ENCODE results near the gene ARFRP1. TPM values are rescaled to one million over a fixed set of nuclear protein-coding genes. Genes with fewer than 3 reads are reported as not detected.

ARFRP1 gene
- total RNA-seq, 4 donors from 2014 or later, result 46.2 to 75.4 (median 56.2) TPM

DNA sequence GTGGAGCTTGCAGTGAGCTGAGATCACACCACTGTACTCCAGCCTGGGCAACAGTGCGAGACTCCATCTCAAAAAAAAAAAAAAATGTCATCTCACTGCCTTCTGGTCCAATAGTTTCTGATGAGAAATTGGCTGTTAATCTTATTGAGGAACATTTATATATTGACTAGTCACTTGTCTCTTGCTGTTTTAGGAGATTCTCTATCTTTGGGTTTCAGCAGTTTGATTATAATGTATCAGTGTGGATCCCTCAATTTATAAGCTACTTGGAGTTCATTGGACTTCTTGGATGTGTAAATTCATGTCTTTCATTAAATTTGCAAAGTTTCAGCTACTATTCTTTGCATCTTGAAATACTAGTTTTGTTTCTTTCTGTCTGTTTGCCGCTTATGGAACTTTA is 11.2 kb upstream of the ARFRP1 start:
- Histone ChIP-seq H3K4me1 (no peaks in the 10 kb centered on the region), H3K36me3 (peaks cover 0 to 31% (median 10%) of the 10 kb centered on the region in 4 donors), H3K27me3 (no peaks in the 10 kb centered on the region), H3K27ac (no peak overlapping the region), H3K9me3 (peaks cover 4 to 8% of the 10 kb centered on the region in 2 donors), H3K4me3 (no peak overlapping the region)
- WGBS, 2 donors (ENCODE audit: low coverage in 1 of 2), result 94 to 100% methylated on average over 2 of the region's 2 CpGs
- in situ Hi-C loops (cut with MboI; ENCODE audit: low pct_ligation_motif_present in 1 of 4, low pct_unique_long_range_greater_than_20kb in 1 of 4, low sequenced_read_pairs in 3 of 4) (no loop called here), intact Hi-C loops (cut with DNase I; ENCODE audit: low total_unique reads) (no loop called here)
- TF ChIP-seq EP300 (IDR thresholded peaks at IDR 0.05; ENCODE audit: low read depth), result no peak
- no peak for TF ChIP-seq CTCF (IDR thresholded peaks at IDR 0.05)
- TF ChIP-seq POLR2AphosphoS5 (IDR thresholded peaks at IDR 0.05), result no peak
- TF ChIP-seq POLR2A (IDR thresholded peaks at IDR 0.05), result no peak
- no peak for DNase-seq

GRCh38 chr20:63714858-63715257 is 7.1 kb upstream of the ARFRP1 start:
- WGBS, 2 donors (ENCODE audit: low coverage in 1 of 2), result 98 to 99% methylated on average over 5 of the region's 5 CpGs
- Histone ChIP-seq H3K36me3 (peaks cover 0 to 49% (median 12%) of the 10 kb centered on the region in 4 donors), H3K4me1 (no peaks in the 10 kb centered on the region), H3K27ac (no peak overlapping the region), H3K9me3 (peaks cover 4 to 8% of the 10 kb centered on the region in 2 donors), H3K27me3 (no peaks in the 10 kb centered on the region), H3K4me3 (no peak overlapping the region)
- intact Hi-C loops (cut with DNase I; ENCODE audit: low total_unique reads), result no loop called here
- in situ Hi-C loops (cut with MboI; ENCODE audit: low pct_ligation_motif_present in 1 of 4, low pct_unique_long_range_greater_than_20kb in 1 of 4, low sequenced_read_pairs in 3 of 4), result no loop called here
- no peak for DNase-seq
- TF ChIP-seq POLR2AphosphoS5 (IDR thresholded peaks at IDR 0.05), result no peak
- no peak for TF ChIP-seq EP300 (IDR thresholded peaks at IDR 0.05; ENCODE audit: low read depth)
- no peak for TF ChIP-seq POLR2A (IDR thresholded peaks at IDR 0.05)
- TF ChIP-seq CTCF (IDR thresholded peaks at IDR 0.05), result no peak

- no peak for DNase-seq
- peaks cover 0 to 5% of the 10 kb centered on the region in 2 donors for H3K9me3 ChIP-seq
- H3K36me3 ChIP-seq, result peaks cover 0 to 33% (median 10%) of the 10 kb centered on the region in 4 donors
- H3K4me3 ChIP-seq, result no peak overlapping the region
- intact Hi-C loops (cut with DNase I; ENCODE audit: low total_unique reads) (no loop called here), in situ Hi-C loops (cut with MboI; ENCODE audit: low pct_ligation_motif_present in 1 of 4, low pct_unique_long_range_greater_than_20kb in 1 of 4, low sequenced_read_pairs in 3 of 4) (no loop called here)
- TF ChIP-seq CTCF (IDR thresholded peaks at IDR 0.05) (no peak), POLR2A (IDR thresholded peaks at IDR 0.05) (no peak), POLR2AphosphoS5 (IDR thresholded peaks at IDR 0.05) (no peak), EP300 (IDR thresholded peaks at IDR 0.05; ENCODE audit: low read depth) (no peak)
- no peaks in the 10 kb centered on the region for H3K27me3 ChIP-seq
- peaks cover 8 to 14% (median 11%) of the 10 kb centered on the region in 4 donors for H3K4me1 ChIP-seq
- H3K27ac ChIP-seq, result no peak overlapping the region
- 100% methylated on average over 1 of the region's 1 CpG; no CpG with 5 or more reads in 1 of the 2 donors for WGBS, 2 donors (ENCODE audit: low coverage in 1 of 2)
These were observed 4.4 kb upstream of the ARFRP1 start for GRCh38 chr20:63712191-63712590.

DNA sequence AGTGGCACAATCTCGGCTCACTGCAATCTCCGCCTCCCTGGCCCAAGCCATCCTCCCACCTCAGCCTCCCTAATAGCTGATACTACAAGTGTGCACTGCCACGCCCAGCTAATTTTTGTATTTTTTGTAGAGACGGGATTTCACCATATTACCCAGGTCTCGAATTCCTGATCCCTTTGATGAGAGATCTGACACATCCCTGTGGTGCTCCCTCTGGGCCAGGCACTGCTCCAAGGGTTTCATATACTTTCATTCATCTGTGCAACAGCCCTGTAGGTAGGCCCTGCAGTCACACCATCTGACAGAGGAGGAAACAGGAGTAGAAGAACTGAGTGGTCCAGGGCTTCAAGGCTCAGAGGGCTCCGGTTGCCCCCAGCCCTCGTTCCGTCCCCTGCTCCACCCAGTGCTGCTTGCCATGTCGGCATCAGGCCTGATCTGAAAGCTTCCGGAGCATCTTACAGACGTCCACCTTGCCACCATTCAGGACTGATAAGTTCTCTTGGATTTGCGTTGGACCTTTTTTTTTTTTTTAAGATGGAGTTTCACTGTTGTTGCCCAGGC is 3.4 kb upstream of the ARFRP1 start:
- intact Hi-C loops (cut with DNase I; ENCODE audit: low total_unique reads), result no loop called here
- TF ChIP-seq POLR2AphosphoS5 (IDR thresholded peaks at IDR 0.05) (no peak), POLR2A (IDR thresholded peaks at IDR 0.05) (no peak), CTCF (IDR thresholded peaks at IDR 0.05) (no peak), EP300 (IDR thresholded peaks at IDR 0.05; ENCODE audit: low read depth) (no peak)
- no peak overlapping the region for H3K4me3 ChIP-seq
- in situ Hi-C loops (cut with MboI; ENCODE audit: low pct_ligation_motif_present in 1 of 4, low pct_unique_long_range_greater_than_20kb in 1 of 4, low sequenced_read_pairs in 3 of 4), result no loop called here
- no peaks in the 10 kb centered on the region for H3K27me3 ChIP-seq
- H3K36me3 ChIP-seq, result peaks cover 0 to 31% (median 10%) of the 10 kb centered on the region in 4 donors
- H3K4me1 ChIP-seq, result peaks cover 16 to 22% (median 20%) of the 10 kb centered on the region in 4 donors
- H3K9me3 ChIP-seq, result peaks cover 0 to 5% of the 10 kb centered on the region in 2 donors
- no peak for DNase-seq
- WGBS, 2 donors (ENCODE audit: low coverage in 1 of 2), result 70 to 86% methylated on average over 2 to 12 of the region's 12 CpGs
- no peak overlapping the region for H3K27ac ChIP-seq

All from transverse colon (tissue), 4 donors.